ES-I3 (cell line): ENCODE data around the gene DNAJC13.

Source experiments
- H3K36me3 ChIP-seq: 2 replicates; pipeline ENCODE4 v1.6.1; 2013; ENCODE audit warnings: mild to moderate bottlenecking, low read length, control low read depth, moderate library complexity; ENCODE audit not compliant: insufficient read depth
- H3K4me1 ChIP-seq: 2 replicates; pipeline ENCODE4 v1.6.1; 2013; ENCODE audit warnings: mild to moderate bottlenecking, control low read depth, low read length; ENCODE audit not compliant: insufficient read depth
- H3K9ac ChIP-seq: 2 replicates; pipeline ENCODE4 v1.6.1; 2013; ENCODE audit warnings: low read depth, mild to moderate bottlenecking, low read length, moderate library complexity
- H3K9me3 ChIP-seq: 2 replicates; pipeline ENCODE4 v1.6.1; 2013; ENCODE audit warnings: mild to moderate bottlenecking, low read length, moderate library complexity; ENCODE audit not compliant: control insufficient read depth, insufficient read depth

Gene DNAJC13

GRCh38 chr3:132422531-132422930 lies 5.2 kb downstream of the DNAJC13 start:
- Histone ChIP-seq H3K36me3 (no peaks in the 10 kb centered on the region), H3K9me3 (no peaks in the 10 kb centered on the region), H3K9ac (no peak overlapping the region), H3K4me1 (no peaks in the 10 kb centered on the region)

GRCh38 chr3:132432639-132433038 lies 15.3 kb downstream of the DNAJC13 start:
- H3K9ac ChIP-seq: no peak overlapping the region
- H3K9me3 ChIP-seq: no peaks in the 10 kb centered on the region
- no peaks in the 10 kb centered on the region for H3K4me1 ChIP-seq

GRCh38 chr3:132433121-132433520 lies 15.8 kb downstream of the DNAJC13 start:
- Histone ChIP-seq H3K36me3 (no peaks in the 10 kb centered on the region), H3K9me3 (no peaks in the 10 kb centered on the region), H3K9ac (no peak overlapping the region), H3K4me1 (no peaks in the 10 kb centered on the region)

More at GRCh38 chr3:132432639-132433038, 15.3 kb downstream of the DNAJC13 start:
- no peaks in the 10 kb centered on the region for H3K36me3 ChIP-seq

GRCh38 chr3:132435224-132435910 lies 18.1 kb downstream of the DNAJC13 start:
- no peaks in the 10 kb centered on the region for H3K36me3 ChIP-seq
- no peaks in the 10 kb centered on the region for H3K9me3 ChIP-seq
- no peaks in the 10 kb centered on the region for H3K4me1 ChIP-seq
- H3K9ac ChIP-seq: no peak overlapping the region

- H3K4me1 ChIP-seq: no peaks in the 10 kb centered on the region
- no peaks in the 10 kb centered on the region for H3K36me3 ChIP-seq
- H3K9ac ChIP-seq: no peak overlapping the region
- H3K9me3 ChIP-seq: no peaks in the 10 kb centered on the region
Measured at GRCh38 chr3:132435911-132436425, 18.7 kb downstream of the DNAJC13 start.

- peaks cover 7% of the 10 kb centered on the region; the same call in 1 of the 2 replicates for H3K4me1 ChIP-seq
- H3K36me3 ChIP-seq: no peaks in the 10 kb centered on the region
Measured at GRCh38 chr3:132443421-132443820, 26.1 kb downstream of the DNAJC13 start.

GRCh38 chr3:132444383-132444782 lies 27.1 kb downstream of the DNAJC13 start:
- Histone ChIP-seq H3K9me3 (peaks cover 5% of the 10 kb centered on the region; the same call in 1 of the 2 replicates), H3K36me3 (no peaks in the 10 kb centered on the region; the same call in 1 of the 2 replicates), H3K9ac (no peak overlapping the region), H3K4me1 (peaks cover 7% of the 10 kb centered on the region; the same call in 1 of the 2 replicates)

More at GRCh38 chr3:132443421-132443820, 26.1 kb downstream of the DNAJC13 start:
- no peak overlapping the region for H3K9ac ChIP-seq
- peaks cover 5% of the 10 kb centered on the region; the same call in 1 of the 2 replicates for H3K9me3 ChIP-seq

GRCh38 chr3:132445817-132446216 lies 28.5 kb downstream of the DNAJC13 start:
- Histone ChIP-seq H3K36me3 (no peaks in the 10 kb centered on the region; the same call in 1 of the 2 replicates), H3K9me3 (peaks cover 5% of the 10 kb centered on the region; the same call in 1 of the 2 replicates), H3K9ac (no peak overlapping the region), H3K4me1 (peaks cover 7% of the 10 kb centered on the region; the same call in 1 of the 2 replicates)

- H3K36me3 ChIP-seq: peaks cover 9% of the 10 kb centered on the region; the same call in 1 of the 2 replicates
- peaks cover 7% of the 10 kb centered on the region; the same call in 1 of the 2 replicates for H3K4me1 ChIP-seq
- no peak overlapping the region for H3K9ac ChIP-seq
- no peaks in the 10 kb centered on the region for H3K9me3 ChIP-seq
Measured at GRCh38 chr3:132448216-132448961, 31.1 kb downstream of the DNAJC13 start.

GRCh38 chr3:132456136-132456535 lies 38.8 kb downstream of the DNAJC13 start:
- no peak overlapping the region for H3K9ac ChIP-seq
- H3K36me3 ChIP-seq: peaks cover 21% of the 10 kb centered on the region
- no peaks in the 10 kb centered on the region for H3K9me3 ChIP-seq
- no peaks in the 10 kb centered on the region for H3K4me1 ChIP-seq

- H3K9ac ChIP-seq: no peak overlapping the region
- no peaks in the 10 kb centered on the region for H3K4me1 ChIP-seq
- peaks cover 21% of the 10 kb centered on the region for H3K36me3 ChIP-seq
- no peaks in the 10 kb centered on the region for H3K9me3 ChIP-seq
Measured at GRCh38 chr3:132456571-132456970, 39.3 kb downstream of the DNAJC13 start.

- Histone ChIP-seq H3K9me3 (no peaks in the 10 kb centered on the region), H3K36me3 (peaks cover 19% of the 10 kb centered on the region), H3K9ac (no peak overlapping the region), H3K4me1 (no peaks in the 10 kb centered on the region)
Measured at GRCh38 chr3:132457286-132457685, 40.0 kb downstream of the DNAJC13 start.

- Histone ChIP-seq H3K36me3 (peaks cover 12% of the 10 kb centered on the region), H3K9me3 (no peaks in the 10 kb centered on the region), H3K9ac (no peak overlapping the region), H3K4me1 (no peaks in the 10 kb centered on the region)
Measured at GRCh38 chr3:132459551-132459950, 42.2 kb downstream of the DNAJC13 start.

GRCh38 chr3:132461544-132461943 lies 44.2 kb downstream of the DNAJC13 start:
- peaks cover 17% of the 10 kb centered on the region for H3K36me3 ChIP-seq
- H3K9ac ChIP-seq: no peak overlapping the region
- no peaks in the 10 kb centered on the region for H3K4me1 ChIP-seq
- no peaks in the 10 kb centered on the region for H3K9me3 ChIP-seq
